ENCODE measurements around the gene ARHGAP44. TPM values are rescaled to one million over a fixed set of nuclear protein-coding genes. Genes with fewer than 3 reads are reported as not detected.

ARHGAP44 gene
- total RNA-seq, 4 donors from 2014 or later: 11.2 to 19.7 (median 14.9) TPM

DNA sequence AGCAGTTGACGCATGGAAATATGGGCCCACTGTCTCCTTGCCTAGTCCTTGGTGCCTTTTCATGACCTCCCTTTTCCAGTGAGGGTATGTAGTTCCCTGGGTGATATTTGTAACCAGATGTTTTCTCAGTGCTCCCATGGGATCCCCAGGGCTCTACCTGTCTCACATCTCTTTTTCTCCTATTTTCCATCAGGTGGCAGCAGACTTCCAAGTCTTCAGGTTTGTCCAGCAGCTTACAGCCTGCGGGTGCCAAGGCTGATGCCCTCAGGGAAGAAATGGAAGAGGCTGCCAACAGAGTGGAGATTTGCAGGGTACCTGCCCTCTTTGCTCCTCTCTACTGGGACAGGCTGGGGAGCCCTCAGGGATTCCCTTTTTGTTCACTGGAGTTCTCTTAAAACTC, 139.4 kb downstream of the ARHGAP44 start:
- Histone ChIP-seq H3K27ac (no peak overlapping the region), H3K36me3 (no peaks in the 10 kb centered on the region), H3K4me3 (no peak overlapping the region), H3K9me3 (no peaks in the 10 kb centered on the region), H3K4me1 (no peaks in the 10 kb centered on the region), H3K27me3 (no peaks in the 10 kb centered on the region)
- TF ChIP-seq POLR2A (IDR thresholded peaks at IDR 0.05): no peak
- TF ChIP-seq, protein P1, sequence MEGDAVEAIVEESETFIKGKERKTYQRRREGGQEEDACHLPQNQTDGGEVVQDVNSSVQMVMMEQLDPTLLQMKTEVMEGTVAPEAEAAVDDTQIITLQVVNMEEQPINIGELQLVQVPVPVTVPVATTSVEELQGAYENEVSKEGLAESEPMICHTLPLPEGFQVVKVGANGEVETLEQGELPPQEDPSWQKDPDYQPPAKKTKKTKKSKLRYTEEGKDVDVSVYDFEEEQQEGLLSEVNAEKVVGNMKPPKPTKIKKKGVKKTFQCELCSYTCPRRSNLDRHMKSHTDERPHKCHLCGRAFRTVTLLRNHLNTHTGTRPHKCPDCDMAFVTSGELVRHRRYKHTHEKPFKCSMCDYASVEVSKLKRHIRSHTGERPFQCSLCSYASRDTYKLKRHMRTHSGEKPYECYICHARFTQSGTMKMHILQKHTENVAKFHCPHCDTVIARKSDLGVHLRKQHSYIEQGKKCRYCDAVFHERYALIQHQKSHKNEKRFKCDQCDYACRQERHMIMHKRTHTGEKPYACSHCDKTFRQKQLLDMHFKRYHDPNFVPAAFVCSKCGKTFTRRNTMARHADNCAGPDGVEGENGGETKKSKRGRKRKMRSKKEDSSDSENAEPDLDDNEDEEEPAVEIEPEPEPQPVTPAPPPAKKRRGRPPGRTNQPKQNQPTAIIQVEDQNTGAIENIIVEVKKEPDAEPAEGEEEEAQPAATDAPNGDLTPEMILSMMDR (IDR thresholded peaks at IDR 0.05): peak in 2 of 6 experiments; percentile 3 to 14
- no peak for DNase-seq

DNA sequence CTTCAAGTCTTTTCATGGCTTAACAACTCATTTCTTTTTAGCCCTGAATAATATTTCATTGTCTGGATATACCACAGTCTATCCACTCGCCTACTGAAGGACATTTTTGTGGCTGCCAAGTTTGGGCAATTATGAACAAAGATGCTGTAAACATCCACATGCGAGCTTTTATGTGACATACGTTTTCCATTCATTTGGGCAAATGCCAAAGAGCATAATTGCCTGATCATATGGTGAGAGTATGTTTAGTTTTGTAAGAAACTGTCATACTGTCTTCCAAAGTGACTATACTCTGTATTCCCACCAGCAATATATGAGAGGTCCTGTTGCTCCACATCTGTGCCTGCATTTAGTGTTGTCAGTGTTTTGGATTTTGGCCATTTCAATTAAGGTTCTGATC, 147.2 kb downstream of the ARHGAP44 start:
- no peaks in the 10 kb centered on the region for H3K36me3 ChIP-seq
- no peak for DNase-seq
- no peak overlapping the region for H3K27ac ChIP-seq
- H3K9me3 ChIP-seq: no peaks in the 10 kb centered on the region
- H3K4me3 ChIP-seq: no peak overlapping the region
- H3K4me1 ChIP-seq: no peaks in the 10 kb centered on the region
- TF ChIP-seq POLR2A (IDR thresholded peaks at IDR 0.05): no peak
- TF ChIP-seq, protein P1 (IDR thresholded peaks at IDR 0.05): no peak
- no peaks in the 10 kb centered on the region for H3K27me3 ChIP-seq

DNA sequence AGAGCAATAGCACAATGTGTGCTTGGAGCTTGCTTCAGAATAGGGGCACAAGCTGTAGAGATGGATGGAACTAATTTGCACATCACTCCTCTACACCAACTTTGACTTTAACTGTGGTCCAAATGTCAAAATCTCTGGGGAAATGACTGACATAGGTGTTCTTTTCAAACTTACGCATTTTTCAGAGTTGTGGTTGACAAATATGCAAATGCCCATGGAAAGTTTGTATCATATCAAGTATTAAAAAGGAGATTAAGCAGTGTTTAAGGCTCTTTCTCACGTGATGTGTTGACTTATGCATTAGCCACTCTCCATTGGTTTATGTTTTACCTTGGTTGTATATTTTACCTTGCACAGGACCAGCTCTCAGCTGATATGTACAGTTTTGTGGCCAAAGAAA, 151.4 kb downstream of the ARHGAP44 start:
- Histone ChIP-seq H3K4me1 (no peaks in the 10 kb centered on the region), H3K36me3 (no peaks in the 10 kb centered on the region), H3K27ac (no peak overlapping the region), H3K9me3 (no peaks in the 10 kb centered on the region), H3K27me3 (no peaks in the 10 kb centered on the region), H3K4me3 (no peak overlapping the region)
- DNase-seq: no peak
- TF ChIP-seq, protein P1 (IDR thresholded peaks at IDR 0.05): no peak
- TF ChIP-seq POLR2A (IDR thresholded peaks at IDR 0.05): no peak

DNA sequence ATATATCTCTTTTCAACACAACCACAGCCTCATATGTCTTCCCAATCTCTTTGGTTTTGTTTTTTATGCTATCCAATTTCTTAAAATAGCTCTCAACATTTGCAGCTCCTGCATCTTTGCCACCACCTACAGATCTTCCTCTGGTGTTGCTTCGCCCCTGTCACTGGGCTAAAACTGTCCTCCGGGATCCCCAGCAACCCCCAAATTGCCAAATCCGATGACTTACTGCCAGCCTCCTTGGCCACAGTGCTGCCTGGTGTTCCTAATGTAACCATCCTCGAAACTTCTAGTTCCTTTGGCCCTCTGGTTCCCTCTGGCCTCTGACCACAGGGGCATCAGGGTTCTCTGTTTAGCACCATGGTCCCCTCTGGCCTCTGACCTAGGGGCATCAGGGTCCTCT, 157.7 kb downstream of the ARHGAP44 start:
- peaks cover 0 to 10% (median 0%) of the 10 kb centered on the region in 3 donors for H3K36me3 ChIP-seq

DNA sequence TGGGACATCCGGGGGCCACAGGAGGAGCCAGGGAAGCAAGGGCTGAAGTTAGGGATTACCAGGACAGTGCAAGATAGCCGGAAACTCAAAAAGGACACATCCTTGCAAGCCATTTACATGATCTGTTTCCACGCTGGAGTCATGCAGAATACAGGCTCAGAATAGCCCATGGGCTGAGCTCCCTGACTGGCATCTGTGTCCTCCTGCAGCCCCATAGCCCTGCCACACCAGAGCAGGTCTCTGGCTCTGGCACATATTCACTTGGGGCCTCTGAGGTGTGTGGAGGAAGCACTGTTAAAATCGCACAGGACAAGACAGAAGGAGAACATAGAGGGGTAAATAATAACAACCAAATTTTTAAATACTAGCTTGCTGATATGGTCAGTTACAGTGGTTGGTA, 162.7 kb downstream of the ARHGAP44 start:
- no peaks in the 10 kb centered on the region for H3K27me3 ChIP-seq
- no peak overlapping the region for H3K4me3 ChIP-seq
- H3K36me3 ChIP-seq: peaks cover 0 to 22% (median 0%) of the 10 kb centered on the region in 3 donors
- no peak for DNase-seq
- no peak overlapping the region for H3K27ac ChIP-seq
- TF ChIP-seq POLR2A (IDR thresholded peaks at IDR 0.05): no peak
- TF ChIP-seq, protein P1 (IDR thresholded peaks at IDR 0.05): no peak
- H3K4me1 ChIP-seq: no peaks in the 10 kb centered on the region
- no peaks in the 10 kb centered on the region for H3K9me3 ChIP-seq

More for the DNA sequence above, 157.7 kb downstream of the ARHGAP44 start:
- no peaks in the 10 kb centered on the region for H3K4me1 ChIP-seq
- H3K4me3 ChIP-seq: no peak overlapping the region
- no peak for TF ChIP-seq POLR2A (IDR thresholded peaks at IDR 0.05)
- TF ChIP-seq, protein P1 (IDR thresholded peaks at IDR 0.05): no peak
- no peaks in the 10 kb centered on the region for H3K9me3 ChIP-seq
- no peaks in the 10 kb centered on the region for H3K27me3 ChIP-seq
- H3K27ac ChIP-seq: no peak overlapping the region
- no peak for DNase-seq

DNA sequence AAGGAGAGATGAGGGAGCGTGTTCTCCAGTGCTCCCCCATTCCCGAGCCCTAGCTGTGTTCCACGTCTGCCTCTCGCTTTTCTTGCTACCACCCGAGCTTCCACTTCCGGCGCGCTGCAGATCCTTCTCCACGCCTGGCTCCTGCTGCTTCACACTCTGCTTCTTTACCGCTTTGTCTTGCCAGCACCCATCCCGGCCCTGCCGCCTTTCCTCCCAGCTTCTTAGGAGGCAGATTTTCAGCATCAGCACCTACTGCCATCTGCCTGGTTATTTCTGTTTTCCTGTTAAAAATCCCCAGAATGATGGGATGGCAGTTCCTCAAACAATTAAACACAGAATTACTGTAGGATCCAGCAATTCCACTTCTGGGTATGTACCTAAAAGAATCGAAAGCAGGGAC, 163.9 kb downstream of the ARHGAP44 start:
- Histone ChIP-seq H3K27ac (no peak overlapping the region), H3K9me3 (no peaks in the 10 kb centered on the region), H3K4me1 (no peaks in the 10 kb centered on the region), H3K27me3 (no peaks in the 10 kb centered on the region), H3K4me3 (no peak overlapping the region), H3K36me3 (peaks cover 0 to 26% (median 0%) of the 10 kb centered on the region in 3 donors)
- DNase-seq: no peak
- no peak for TF ChIP-seq POLR2A (IDR thresholded peaks at IDR 0.05)
- TF ChIP-seq, protein P1 (IDR thresholded peaks at IDR 0.05): no peak
